Keratinocyte (primary cell): Measurements from ENCODE around the gene SMYD3. TPM values are rescaled to one million over a fixed set of nuclear protein-coding genes. Genes with fewer than 3 reads are reported as not detected.

Source experiments
- DNase-seq: peaks from one replicate; pipeline ENCODE4 v3.0.0-alpha.2; 2011; ENCODE audit warnings: low read depth, missing footprints, low spot score
- FAIRE-seq: peaks from 2 replicates; lab custom pipeline; 2011; peaks lifted over from hg19 to GRCh38; lab: Jason Lieb, UNC
- H2AFZ ChIP-seq: 2 replicates; pipeline ENCODE4 v1.6.0; 2012; ENCODE audit warnings: low read length, control low read depth, inconsistent platforms; ENCODE audit not compliant: control insufficient read depth
- H3K27ac ChIP-seq: 2 replicates; pipeline ENCODE4 v1.5.1; 2011; ENCODE audit warnings: low read length; ENCODE audit not compliant: control insufficient read depth, insufficient read depth
- H3K27me3 ChIP-seq: 3 replicates; pipeline ENCODE4 v1.6.0; 2011; ENCODE audit warnings: low read length; ENCODE audit not compliant: control insufficient read depth, insufficient read depth; ENCODE audit errors: extremely low read depth
- H3K36me3 ChIP-seq, 2 experiments: 2 replicates in 1 of 2; 3 replicates in 1 of 2; pipeline ENCODE4 v1.5.1; 2011; ENCODE audit warnings: low read length in 2 of 2, mild to moderate bottlenecking in 1 of 2; ENCODE audit not compliant: control insufficient read depth in 2 of 2, insufficient read depth in 2 of 2; ENCODE audit errors: extremely low read depth in 1 of 2
- H3K4me1 ChIP-seq: 3 replicates; pipeline ENCODE4 v1.5.1; 2011; ENCODE audit warnings: low read length; ENCODE audit not compliant: control insufficient read depth, insufficient read depth; ENCODE audit errors: extremely low read depth
- H3K4me2 ChIP-seq: 3 replicates; pipeline ENCODE4 v1.6.0; 2011; ENCODE audit warnings: low read depth, low read length; ENCODE audit not compliant: control insufficient read depth, insufficient read depth; ENCODE audit errors: extremely low read depth
- H3K4me3 ChIP-seq, 3 experiments: fragments of 200-600 bp in 1 of 3; sonication (generic) in 1 of 3; 2 replicates in 2 of 3; 3 replicates in 1 of 3; pipeline ENCODE4 v1.5.1; 2011 to 2016; ENCODE audit warnings: low read length in 3 of 3, mild to moderate bottlenecking in 3 of 3, control low read depth in 2 of 3, inconsistent platforms in 1 of 3, low read depth in 1 of 3, mixed read lengths in 1 of 3, mixed run types in 1 of 3, moderate library complexity in 1 of 3; ENCODE audit not compliant: control insufficient read depth in 2 of 3, insufficient read depth in 2 of 3; ENCODE audit errors: extremely low read depth in 1 of 3
- H3K79me2 ChIP-seq: 2 replicates; pipeline ENCODE4 v1.6.0; 2012; ENCODE audit warnings: low read length; ENCODE audit not compliant: control insufficient read depth, insufficient read depth
- H3K9ac ChIP-seq: 3 replicates; pipeline ENCODE4 v1.6.0; 2011; ENCODE audit warnings: low read length; ENCODE audit not compliant: control insufficient read depth, insufficient read depth; ENCODE audit errors: extremely low read depth
- H3K9me1 ChIP-seq: 3 replicates; pipeline ENCODE4 v1.6.0; 2011; ENCODE audit warnings: low read length; ENCODE audit not compliant: control insufficient read depth, insufficient read depth; ENCODE audit errors: extremely low read depth
- H3K9me3 ChIP-seq: 2 replicates; pipeline ENCODE4 v1.5.1; 2012; ENCODE audit warnings: low read depth, low read length; ENCODE audit not compliant: control insufficient read depth
- H4K20me1 ChIP-seq: 3 replicates; pipeline ENCODE4 v1.6.0; 2011; ENCODE audit warnings: low read length; ENCODE audit not compliant: control insufficient read depth, insufficient read depth; ENCODE audit errors: extremely low read depth
- CTCF ChIP-seq, 3 experiments: IDR thresholded peaks in 1 of 3; conservative IDR thresholded peaks in 1 of 3; optimal IDR thresholded peaks in 1 of 3; 2 replicates in 2 of 3; 3 replicates in 1 of 3; pipeline versions ENCODE3 to v1.5.1; 2011; ENCODE audit warnings: low read length in 3 of 3, mild to moderate bottlenecking in 3 of 3, moderate library complexity in 2 of 3, control low read depth in 1 of 3, inconsistent platforms in 1 of 3; ENCODE audit not compliant: insufficient read depth in 2 of 3; ENCODE audit errors: extremely low read depth in 1 of 3
- EZH2 ChIP-seq: IDR thresholded peaks from one replicate; pipeline ENCODE4 v1.6.1; 2012; ENCODE audit warnings: inconsistent platforms, mild to moderate bottlenecking, low read length, moderate library complexity
- dilution Hi-C: fragments of 300-500 bp; cut with MboI; formaldehyde crosslinking; loops from one replicate; pipeline ENCODE4 v1.7.0; 2020; ENCODE audit warnings: low sequenced_read_pairs; ENCODE audit not compliant: extremely low pct_ligation_motif_present
- polyA plus RNA-seq, 5 experiments: library from polyadenylated mRNA; depleted of rRNA in 3 of 5; stranded (reverse) in 3 of 5; stranded (forward) in 1 of 5; unstranded in 1 of 5; fragments of >200 nt; gene quantifications; 1 replicate in 1 of 5; 2 replicates in 3 of 5; 3 replicates in 1 of 5; pipeline versions ENCODE4 v1.2.1 to v1.2.3, GENCODE V29; 2011 to 2012; ENCODE audit warnings: missing spikeins in 2 of 5, low read depth in 1 of 5, low replicate concordance in 1 of 5

SMYD3 gene
- polyA plus RNA-seq, 1 donor (not counting 4 experiments of a cell fraction or from before 2014, with no cell fraction given) = 31.0 TPM

DNA sequence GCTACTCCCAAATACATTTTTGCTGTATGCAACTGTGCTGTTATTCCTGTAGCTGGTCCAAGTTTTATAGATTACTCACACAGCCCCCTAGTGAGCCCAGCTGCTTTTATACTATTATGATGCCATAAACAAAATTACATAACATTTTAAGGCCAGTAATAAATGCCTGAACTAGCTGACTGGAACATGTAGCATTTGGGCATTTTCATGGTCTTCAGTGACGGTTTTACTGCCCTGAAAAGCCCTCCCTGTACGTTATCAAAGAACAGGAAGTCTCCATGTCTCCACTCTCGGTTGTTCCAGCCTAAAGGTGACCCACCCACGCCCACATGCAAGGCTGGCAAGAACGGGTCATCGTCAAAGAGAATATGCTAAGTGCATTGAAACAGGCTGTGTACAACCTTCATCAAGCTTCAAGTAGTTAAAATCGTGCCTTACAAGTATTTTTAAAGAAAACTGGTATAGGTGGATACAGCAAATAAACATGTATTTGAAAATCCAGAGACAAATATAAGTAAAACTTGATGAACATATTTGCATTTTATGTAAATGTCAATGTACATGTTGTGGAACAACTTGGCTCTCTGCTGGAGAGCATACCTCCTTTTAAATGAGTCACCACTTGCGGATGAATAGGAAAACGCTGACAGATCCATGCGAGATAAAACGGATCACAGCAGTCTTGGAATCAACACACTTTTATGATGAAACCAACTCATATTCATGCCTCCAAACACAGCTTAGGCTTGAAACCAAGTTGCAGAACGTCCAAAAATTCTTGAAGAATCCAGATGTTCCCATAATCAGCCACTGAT, 520.5 kb downstream of the SMYD3 start:
- dilution Hi-C loops = no loop called here
- DNase-seq (no peak), FAIRE-seq (peak; percentile 67)
- Histone ChIP-seq H3K27ac (no peak overlapping the region), H2AFZ (no peak overlapping the region), H3K4me1 (peaks cover 14% of the 10 kb centered on the region), H3K9me1 (no peaks in the 10 kb centered on the region), H3K27me3 (no peaks in the 10 kb centered on the region), H4K20me1 (no peaks in the 10 kb centered on the region), H3K9ac (no peak overlapping the region), H3K36me3 (no peaks in the 10 kb centered on the region), H3K9me3 (no peaks in the 10 kb centered on the region), H3K4me3 (peak overlapping the region in 2 of 3 experiments; percentile 7 to 44), H3K4me2 (peak overlapping the region; percentile 64), H3K79me2 (no peaks in the 10 kb centered on the region)
- TF ChIP-seq CTCF (optimal IDR thresholded peaks at IDR 0.05 in 1 of 3, IDR thresholded peaks at IDR 0.05 in 1 of 3, conservative IDR thresholded peaks at IDR 0.05 in 1 of 3; ENCODE audit: extremely low read depth in 1 of 3, insufficient read depth in 2 of 3, low read length in 3 of 3) (no peak), EZH2 (no peak)

DNA sequence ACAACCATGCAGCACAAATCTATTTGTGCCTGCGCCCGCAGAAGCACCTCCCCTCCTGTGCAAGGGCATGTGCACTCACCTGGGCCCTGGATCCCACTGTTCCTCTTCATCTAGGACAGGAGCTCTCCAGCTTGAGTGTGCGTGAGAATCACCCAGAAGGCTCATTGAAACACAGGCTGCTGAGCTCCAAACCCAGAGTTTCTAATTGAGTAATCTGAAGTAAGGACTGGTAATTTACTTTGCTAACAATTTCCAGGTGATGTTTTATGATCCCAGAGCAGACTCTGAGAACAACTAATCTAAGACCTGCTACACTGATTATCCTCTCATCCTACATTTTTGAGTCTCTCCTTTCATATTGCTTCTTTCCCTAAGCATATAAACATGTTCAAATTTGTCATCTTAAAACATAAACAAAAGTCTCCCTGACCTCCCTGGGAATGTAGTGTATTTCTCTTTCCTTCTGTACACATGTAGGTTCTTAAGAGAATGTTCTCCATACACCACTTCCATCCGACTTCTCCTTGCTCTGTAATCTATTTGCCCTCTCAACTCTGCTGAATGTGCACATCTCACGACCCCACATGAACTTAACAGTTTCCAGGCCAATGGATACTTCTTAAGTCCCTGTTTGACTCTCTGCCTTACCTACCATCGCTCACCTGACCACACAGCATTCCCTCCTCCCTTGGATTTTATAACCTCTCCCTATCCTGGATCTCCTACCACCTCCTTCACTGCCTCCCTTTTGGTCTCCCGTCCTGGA, 522.5 kb downstream of the SMYD3 start:
- H3K9me3 ChIP-seq = no peaks in the 10 kb centered on the region
- dilution Hi-C loops = no loop called here
- FAIRE-seq = no peak
- H3K79me2 ChIP-seq = no peaks in the 10 kb centered on the region
- H3K27ac ChIP-seq = no peak overlapping the region
- H3K9ac ChIP-seq = no peak overlapping the region
- no peaks in the 10 kb centered on the region for H3K9me1 ChIP-seq
- DNase-seq = no peak
- H4K20me1 ChIP-seq = no peaks in the 10 kb centered on the region
- TF ChIP-seq EZH2 (no peak), CTCF (optimal IDR thresholded peaks at IDR 0.05 in 1 of 3, IDR thresholded peaks at IDR 0.05 in 1 of 3, conservative IDR thresholded peaks at IDR 0.05 in 1 of 3; ENCODE audit: extremely low read depth in 1 of 3, insufficient read depth in 2 of 3, low read length in 3 of 3) (no peak)
- H2AFZ ChIP-seq = no peak overlapping the region
- H3K4me1 ChIP-seq = peaks cover 14% of the 10 kb centered on the region
- H3K4me2 ChIP-seq = no peak overlapping the region
- H3K27me3 ChIP-seq = no peaks in the 10 kb centered on the region
- H3K4me3 ChIP-seq = no peak overlapping the region
- no peaks in the 10 kb centered on the region for H3K36me3 ChIP-seq
